Gastroesophageal sphincter (tissue), 4 donors: ENCODE results near the gene ARV1. TPM values are rescaled to one million over a fixed set of nuclear protein-coding genes. Genes with fewer than 3 reads are reported as not detected.

Experiments used
- ATAC-seq: fragments of 150-250 bp; one replicate; pipeline ENCODE4 v1.9.1; 2016; ENCODE audit warnings: mild to moderate bottlenecking, moderate library complexity
- H3K27ac ChIP-seq, 4 donors: fragments of 200-600 bp; sonication (generic) in 3 of 4; 1 replicate in 3 of 4; 2 replicates in 1 of 4; pipeline ENCODE4 v1.5.1; 2016 to 2019
- H3K27me3 ChIP-seq: fragments of 200-600 bp; sonication (generic); one replicate; pipeline ENCODE4 v1.5.1; 2019
- H3K36me3 ChIP-seq, 2 donors: fragments of 200-600 bp; sonication (generic); one replicate each; pipeline ENCODE4 v1.5.1; 2019; ENCODE audit warnings: control low read depth in 1 of 2
- H3K4me1 ChIP-seq, 3 donors: fragments of 200-600 bp; sonication (generic); 1 replicate in 2 of 3; 2 replicates in 1 of 3; pipeline ENCODE4 v1.5.1; 2016 to 2019; ENCODE audit warnings: control low read depth in 2 of 3
- H3K4me3 ChIP-seq, 2 donors: fragments of 200-600 bp; sonication (generic); one replicate each; pipeline ENCODE4 v1.5.1; 2019; ENCODE audit warnings: mild to moderate bottlenecking in 1 of 2, moderate library complexity in 1 of 2
- H3K9me3 ChIP-seq, 3 donors: fragments of 200-600 bp; sonication (generic); one replicate each; pipeline ENCODE4 v1.5.1; 2017 to 2019; ENCODE audit warnings: control low read depth in 2 of 3
- CTCF ChIP-seq, 4 experiments: fragments of 200-600 bp in 2 of 4; fragments of 450-650 bp in 2 of 4; sonication (generic) in 1 of 4; IDR thresholded peaks; one replicate each; pipeline ENCODE4 v1.5.1; 2017 to 2019; ENCODE audit warnings: antibody characterized with exemption in 4 of 4, mild to moderate bottlenecking in 2 of 4, moderate library complexity in 2 of 4
- EP300 ChIP-seq: sonication (generic); formaldehyde crosslinking; IDR thresholded peaks from one replicate; pipeline ENCODE4 v1.6.1; 2017; ENCODE audit warnings: antibody characterized with exemption, mild to moderate bottlenecking
- POLR2A ChIP-seq, 2 donors: fragments of 450-650 bp; IDR thresholded peaks; one replicate each; pipeline ENCODE4 v1.6.1; 2017; ENCODE audit warnings: antibody characterized with exemption in 2 of 2, mild to moderate bottlenecking in 2 of 2, moderate library complexity in 1 of 2
- POLR2AphosphoS5 ChIP-seq: sonication (generic); formaldehyde crosslinking; IDR thresholded peaks from one replicate; pipeline ENCODE4 v1.6.1; 2017; ENCODE audit warnings: antibody characterized with exemption
- WGBS, 2 donors: methylation state at CpG; one replicate each; pipeline ENCODE4 v1.1.5; 2018; ENCODE audit warnings: low coverage in 1 of 2; 5-methylcytosine and 5-hydroxymethylcytosine counted together
- total RNA-seq, 4 donors: library from RNA; depleted of rRNA; stranded (reverse); fragments of >200 nt; gene quantifications; one replicate each; pipeline ENCODE4 v1.1.0, GENCODE V29; 2016

Gene ARV1
- total RNA-seq: 10 to 100 TPM; 10.5 to 37.4 (median 20.5) TPM

GRCh38 chr1:230978491-230979388 is at the start of gene ARV1, which contains the start of gene TTC13:
Gene ARV1, plus strand, starts transcription at chr1:230979094. Its CDS starts 12 bp downstream, at chr1:230979106.
Gene TTC13, minus strand, starts transcription at chr1:230978861. Its CDS starts 31 bp downstream, at chr1:230978830.
- H3K27ac ChIP-seq: peak within 1 kb of the TSS in 3 of 4 donors; percentile 80 to 83 (median 83)
- no peaks in the 10 kb centered on the region for H3K9me3 ChIP-seq
- peaks cover 0 to 32% (median 0%) of the 10 kb centered on the region in 3 donors for H3K4me1 ChIP-seq
- no CpG with 5 or more reads among the region's 79 CpGs for WGBS, 2 donors
- peak; percentile 79 for TF ChIP-seq POLR2AphosphoS5
- TF ChIP-seq CTCF (IDR thresholded peaks at IDR 0.05): peak in 3 of 4 experiments; percentile 20 to 44 (median 41)
- peak; percentile 42 to 55 for TF ChIP-seq POLR2A (IDR thresholded peaks at IDR 0.05)
- no peak for TF ChIP-seq EP300
- ATAC-seq: peak; percentile 100
- H3K4me3 ChIP-seq: peak within 1 kb of the TSS; percentile 91 to 94
- H3K36me3 ChIP-seq: peaks cover 0 to 29% of the 10 kb centered on the region in 2 donors
- no peaks in the 10 kb centered on the region for H3K27me3 ChIP-seq

GRCh38 chr1:230930986-230931385 is 47.9 kb upstream of the ARV1 start:
- Histone ChIP-seq H3K27ac (no peak overlapping the region), H3K36me3 (peaks cover 2 to 83% of the 10 kb centered on the region in 2 donors), H3K27me3 (no peaks in the 10 kb centered on the region), H3K9me3 (no peaks in the 10 kb centered on the region), H3K4me1 (no peaks in the 10 kb centered on the region), H3K4me3 (no peak overlapping the region)
- no peak for TF ChIP-seq POLR2AphosphoS5
- no peak for TF ChIP-seq EP300
- no peak for TF ChIP-seq POLR2A (IDR thresholded peaks at IDR 0.05)
- TF ChIP-seq CTCF (IDR thresholded peaks at IDR 0.05): no peak
- ATAC-seq: no peak
- WGBS, 2 donors: 82 to 95% methylated on average over 3 of the region's 3 CpGs

DNA sequence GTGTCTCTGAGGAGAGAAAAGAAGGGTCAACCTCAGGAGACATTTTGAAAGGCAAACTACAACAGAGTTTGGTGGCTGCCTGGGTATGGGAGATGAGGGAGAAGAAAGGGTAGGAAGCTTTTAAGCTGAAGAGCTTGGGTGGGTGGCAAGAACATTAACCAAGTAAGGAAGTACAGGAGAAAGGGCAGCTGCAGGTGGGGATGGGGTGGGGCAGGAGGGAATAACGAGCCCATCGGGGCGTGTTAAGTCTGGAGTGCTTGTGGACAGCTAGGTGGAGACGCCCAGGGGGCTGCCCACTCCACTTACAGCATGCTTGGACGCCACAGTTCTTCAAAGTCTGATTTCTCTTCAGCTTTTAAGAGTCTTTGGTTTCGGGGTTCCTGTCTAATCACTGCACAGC is 43.0 kb upstream of the ARV1 start:
- ATAC-seq: no peak
- WGBS, 2 donors: 95 to 96% methylated on average over 5 to 6 of the region's 6 CpGs
- TF ChIP-seq CTCF (IDR thresholded peaks at IDR 0.05) (no peak), EP300 (no peak), POLR2A (IDR thresholded peaks at IDR 0.05) (no peak)

DNA sequence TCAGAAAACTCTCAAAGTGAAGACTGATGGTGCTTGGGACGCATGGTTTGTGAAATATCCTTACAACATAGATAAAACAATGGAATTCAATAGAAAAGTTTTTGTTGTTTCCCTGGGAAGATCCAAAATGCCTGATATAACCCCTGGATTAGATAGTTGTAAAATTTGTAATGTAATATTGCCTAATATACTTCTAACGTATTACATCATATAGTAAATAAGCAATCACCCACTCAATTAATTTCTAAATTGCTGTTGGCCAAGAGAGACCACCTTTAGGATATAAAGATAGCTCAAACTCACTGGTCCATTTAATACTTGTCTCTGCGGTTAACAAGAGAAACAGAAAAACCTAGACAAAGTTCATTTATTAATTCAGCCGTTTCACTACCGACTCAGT is 42.4 kb upstream of the ARV1 start:
- TF ChIP-seq POLR2AphosphoS5 (no peak), POLR2A (IDR thresholded peaks at IDR 0.05) (no peak), EP300 (no peak), CTCF (IDR thresholded peaks at IDR 0.05) (no peak)
- Histone ChIP-seq H3K4me1 (peaks cover 0 to 8% (median 0%) of the 10 kb centered on the region in 3 donors), H3K9me3 (no peaks in the 10 kb centered on the region), H3K27me3 (no peaks in the 10 kb centered on the region), H3K4me3 (no peak overlapping the region), H3K27ac (no peak overlapping the region), H3K36me3 (peaks cover 2 to 38% of the 10 kb centered on the region in 2 donors)
- no peak for ATAC-seq
- 83 to 91% methylated on average over 5 of the region's 5 CpGs for WGBS, 2 donors

More for the DNA sequence above, 43.0 kb upstream of the ARV1 start:
- H3K4me1 ChIP-seq: peaks cover 0 to 8% (median 0%) of the 10 kb centered on the region in 3 donors
- no peak overlapping the region for H3K4me3 ChIP-seq
- H3K36me3 ChIP-seq: peaks cover 2 to 44% of the 10 kb centered on the region in 2 donors
- H3K9me3 ChIP-seq: no peaks in the 10 kb centered on the region
- H3K27me3 ChIP-seq: no peaks in the 10 kb centered on the region
- H3K27ac ChIP-seq: no peak overlapping the region
